ENCODE measurements around the gene LMAN1L.

The LMAN1L gene

DNA sequence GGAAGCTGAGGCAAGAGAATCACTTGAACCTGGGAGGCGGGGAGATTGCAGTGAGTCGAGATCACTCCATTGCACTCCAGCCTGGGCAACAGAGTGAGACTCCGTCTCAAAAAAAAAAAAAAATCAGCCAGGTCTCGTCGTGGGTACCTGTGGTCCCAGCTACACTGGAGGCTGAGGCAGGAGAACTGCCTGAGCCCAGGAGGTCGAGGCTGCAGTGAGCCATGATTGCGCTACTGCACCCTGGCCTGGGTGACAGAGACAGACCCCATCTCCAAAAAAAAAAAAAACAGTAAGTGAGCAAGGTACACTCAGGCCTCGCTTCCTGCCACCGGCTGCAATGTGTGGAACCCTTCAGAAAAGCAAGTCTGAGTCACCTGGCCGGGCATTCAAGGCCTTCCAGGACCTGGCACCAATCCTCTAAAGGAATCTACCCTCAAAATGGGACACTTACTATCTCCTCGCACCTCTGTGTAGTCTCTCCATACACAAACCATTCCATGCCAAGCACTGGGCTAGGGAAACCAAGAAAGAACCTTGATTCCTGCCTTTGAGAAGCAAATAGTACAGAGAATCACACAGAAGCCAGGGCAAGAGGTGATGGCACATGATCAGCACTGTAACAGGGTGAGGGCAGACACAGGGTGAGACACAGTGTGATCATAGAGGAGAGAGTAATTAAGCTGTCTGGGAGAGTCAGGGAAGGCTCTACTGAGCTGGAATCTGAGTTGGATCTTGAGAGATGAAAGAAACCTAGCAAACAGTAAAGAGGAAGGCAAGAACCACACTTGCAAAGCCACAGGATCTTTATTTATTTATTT, 50.8 kb downstream of the LMAN1L start:
- no peak for DNase-seq

DNA sequence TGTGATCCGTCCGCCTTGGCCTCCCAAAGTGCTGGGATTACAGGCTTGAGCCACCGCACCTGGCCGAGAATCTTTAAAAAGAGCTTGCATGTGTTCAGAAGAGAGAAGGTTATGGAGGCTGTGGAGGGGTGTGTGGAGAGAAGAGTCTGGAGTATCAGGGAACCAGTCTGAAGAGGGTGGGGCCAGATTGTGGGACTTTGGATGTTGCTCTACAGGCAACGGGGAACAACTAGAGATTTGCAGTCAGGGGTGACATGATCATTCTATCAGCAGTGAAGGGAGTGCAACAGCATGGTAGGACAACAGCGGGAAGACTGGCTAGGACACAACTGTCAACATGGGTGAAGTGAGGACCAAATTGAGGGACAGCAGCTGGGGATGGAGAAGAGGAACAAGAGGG, 51.7 kb downstream of the LMAN1L start:
- no peak for DNase-seq

DNA sequence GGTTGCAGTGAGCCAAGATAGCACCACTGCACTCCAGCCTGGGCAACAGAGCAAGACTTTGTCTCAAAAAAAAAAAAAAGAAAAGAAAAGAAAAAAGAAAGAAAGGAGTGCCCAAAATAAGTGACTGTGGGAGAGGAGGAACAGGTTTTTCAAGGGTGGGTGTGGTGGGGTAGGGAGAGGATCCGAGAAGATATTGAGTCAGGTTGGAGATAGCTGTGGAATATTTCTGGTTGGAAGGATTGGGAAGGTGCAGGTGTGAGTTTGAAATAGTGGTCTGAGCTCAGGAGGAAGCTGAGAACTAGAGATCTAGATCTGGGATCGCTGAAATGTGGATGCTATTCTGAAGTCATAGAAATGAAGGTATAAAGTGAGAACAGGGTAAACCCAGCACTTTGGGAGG, 52.7 kb downstream of the LMAN1L start:
- DNase-seq, result no peak

DNA sequence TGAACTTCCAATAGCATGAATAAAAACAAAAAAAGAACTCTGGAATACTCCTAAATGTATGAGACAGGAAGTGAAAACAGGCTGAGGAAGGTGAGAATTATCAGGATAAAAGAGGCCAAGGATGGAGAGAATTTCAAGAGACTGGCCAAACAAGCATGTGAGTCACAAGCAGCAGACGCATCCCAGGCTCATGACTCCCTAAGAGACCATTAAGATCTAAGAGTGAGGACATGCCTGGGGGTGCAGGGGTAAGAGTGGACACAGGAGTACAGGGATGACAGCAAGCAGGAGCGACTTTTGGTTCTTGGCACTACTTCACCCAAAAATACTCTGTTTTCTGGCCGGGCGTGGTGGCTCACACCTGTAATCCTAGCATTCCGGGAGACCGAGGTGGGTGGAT, 53.5 kb downstream of the LMAN1L start:
- DNase-seq, result no peak

DNA sequence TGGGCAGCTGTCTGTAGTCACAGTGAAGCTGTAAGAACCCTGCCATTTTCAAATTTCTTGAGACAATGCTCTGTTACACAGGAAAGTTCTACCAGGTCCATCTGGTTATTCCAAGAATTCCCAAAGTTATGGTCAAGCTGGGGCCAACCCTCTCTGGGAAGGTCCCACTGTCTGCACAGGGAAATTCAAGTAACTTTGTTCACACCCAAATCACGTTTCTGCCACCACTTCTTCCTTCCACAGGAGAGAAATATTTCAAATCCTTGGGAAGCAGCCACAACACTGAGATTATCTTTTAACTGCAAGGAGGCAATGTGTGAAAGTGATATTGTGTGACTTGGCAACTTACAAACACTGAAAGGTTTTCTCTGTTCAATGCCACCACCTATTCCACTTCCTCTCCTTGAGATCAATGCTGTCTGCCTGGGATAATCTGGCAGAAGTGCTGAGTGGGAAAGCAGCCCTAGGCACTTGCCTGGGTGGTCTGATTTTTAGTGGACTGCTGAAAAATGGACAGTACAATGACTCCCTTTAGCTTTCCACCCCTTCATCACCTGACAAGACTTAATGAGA, 54.9 kb downstream of the LMAN1L start:
- DNase-seq, result no peak

DNA sequence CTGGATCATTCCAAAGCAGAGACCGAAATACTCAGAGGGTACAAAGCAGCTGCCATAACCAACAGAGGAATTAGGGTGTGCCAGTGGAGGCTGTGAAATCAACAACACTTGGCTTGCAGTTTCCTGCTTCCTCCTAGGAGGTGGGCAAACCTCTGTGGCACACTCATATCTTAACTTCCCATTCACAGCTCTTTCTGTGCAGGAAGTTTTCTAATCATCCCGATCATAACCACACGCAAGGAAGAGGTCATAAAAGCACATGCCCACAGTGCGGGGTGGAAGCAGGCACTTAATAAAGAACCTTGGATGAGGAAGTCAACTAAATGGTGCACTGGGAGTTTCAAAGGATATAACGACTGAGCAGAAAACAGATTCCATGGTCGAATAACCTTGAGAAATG, 55.4 kb downstream of the LMAN1L start:
- no peak for DNase-seq

DNA sequence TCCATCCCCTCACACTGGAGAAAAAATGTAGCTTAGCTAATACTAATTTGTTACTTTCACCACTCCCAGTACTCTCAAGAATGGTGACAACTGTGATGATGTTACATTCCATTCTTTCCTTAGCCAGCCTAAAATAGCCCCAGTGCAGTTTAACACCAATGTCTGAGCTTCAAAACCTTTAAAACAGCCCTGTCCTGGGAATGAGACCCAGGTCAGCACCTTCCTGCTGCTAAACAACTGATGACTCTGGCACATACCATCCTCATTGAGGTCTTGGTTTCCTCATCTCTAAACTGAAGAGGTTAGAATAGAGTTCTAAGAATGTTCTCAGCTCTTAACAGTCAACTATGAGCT, 56.7 kb downstream of the LMAN1L start:
- DNase-seq, result no peak

DNA sequence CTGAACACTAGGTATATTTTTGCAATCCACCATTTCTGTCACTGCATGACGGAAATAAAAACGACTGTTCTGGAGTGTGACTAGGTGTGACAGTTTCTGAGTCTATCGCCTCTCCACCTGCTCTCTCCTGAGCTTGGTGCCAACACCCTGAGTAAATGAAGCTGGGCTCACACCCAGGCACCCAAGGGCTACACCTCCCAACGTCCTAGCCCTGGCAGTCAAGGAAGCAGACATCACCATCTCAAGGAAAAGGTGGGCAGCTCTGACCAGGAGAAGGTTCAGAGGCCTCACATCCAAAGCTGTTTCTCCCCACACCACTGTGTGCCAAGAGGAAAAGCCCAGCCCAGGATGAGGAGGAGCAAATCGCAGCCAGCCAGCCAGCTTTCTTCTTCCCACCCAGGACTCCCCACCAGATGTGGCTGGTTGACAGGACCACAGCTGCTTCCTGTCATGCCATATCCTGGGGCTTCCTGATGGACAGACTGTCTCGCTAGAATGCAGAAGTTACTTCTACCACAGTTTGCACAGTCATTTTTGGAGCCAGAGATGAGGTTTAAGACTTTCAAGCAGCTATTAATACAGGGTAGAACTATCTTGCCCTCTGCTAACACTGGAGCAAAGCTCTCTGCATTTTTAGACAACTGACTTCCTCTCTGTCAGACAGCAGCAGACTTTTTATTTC, 57.2 kb downstream of the LMAN1L start:
- DNase-seq, result no peak

DNA sequence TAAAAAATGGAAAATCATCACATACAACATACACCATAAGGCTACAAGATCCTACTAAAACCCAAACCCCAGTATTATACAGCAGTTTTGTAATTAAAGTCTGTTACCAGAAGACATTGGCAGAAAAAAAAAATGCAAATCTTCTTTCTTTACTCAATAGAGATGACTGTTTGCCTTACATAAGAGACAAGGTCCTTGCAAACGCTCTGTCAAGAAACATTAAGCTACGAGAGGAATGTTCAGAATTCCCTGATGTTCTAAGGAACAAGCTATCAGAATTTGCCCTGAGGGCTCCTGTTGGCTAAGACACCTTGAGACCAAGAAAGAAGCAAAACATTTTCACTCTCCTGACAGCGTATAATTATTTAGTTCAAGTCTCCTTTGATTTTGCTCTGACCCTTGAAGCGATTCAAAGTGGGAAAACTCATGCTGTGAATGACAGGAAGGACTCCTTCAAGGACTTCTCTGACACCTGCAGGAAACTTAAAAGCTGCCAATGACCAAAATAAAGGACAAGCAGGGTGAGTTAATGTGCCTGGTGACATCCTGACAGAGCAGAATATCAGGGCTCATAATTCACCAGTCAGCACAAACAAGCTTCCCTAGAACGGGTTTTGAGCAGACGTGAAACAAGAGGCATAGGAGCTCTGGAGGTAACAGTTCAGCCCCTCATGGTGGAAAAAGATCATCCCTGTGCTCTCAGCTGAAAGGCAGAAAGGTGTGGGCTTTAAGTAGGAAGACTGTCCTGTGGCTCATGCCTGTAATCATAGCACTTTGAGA, 58.0 kb downstream of the LMAN1L start:
- DNase-seq, result no peak

DNA sequence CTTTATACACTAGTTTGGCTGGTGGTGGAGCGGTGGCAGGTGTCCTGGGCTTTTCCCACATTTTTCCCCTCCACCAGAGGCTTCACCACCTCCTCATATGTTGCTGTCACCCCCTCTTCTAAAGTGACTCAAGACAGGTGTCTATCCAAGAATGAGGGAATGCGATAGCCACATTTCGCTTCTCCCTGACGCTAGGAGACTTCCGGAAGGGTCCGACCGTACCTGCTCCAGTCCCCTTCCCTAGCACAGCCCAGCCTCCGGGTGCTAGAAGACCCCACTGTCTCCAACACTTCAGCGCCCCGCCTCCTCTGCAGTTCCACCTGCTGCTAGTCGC, 60.0 kb downstream of the LMAN1L start:
- DNase-seq, result no peak

DNA sequence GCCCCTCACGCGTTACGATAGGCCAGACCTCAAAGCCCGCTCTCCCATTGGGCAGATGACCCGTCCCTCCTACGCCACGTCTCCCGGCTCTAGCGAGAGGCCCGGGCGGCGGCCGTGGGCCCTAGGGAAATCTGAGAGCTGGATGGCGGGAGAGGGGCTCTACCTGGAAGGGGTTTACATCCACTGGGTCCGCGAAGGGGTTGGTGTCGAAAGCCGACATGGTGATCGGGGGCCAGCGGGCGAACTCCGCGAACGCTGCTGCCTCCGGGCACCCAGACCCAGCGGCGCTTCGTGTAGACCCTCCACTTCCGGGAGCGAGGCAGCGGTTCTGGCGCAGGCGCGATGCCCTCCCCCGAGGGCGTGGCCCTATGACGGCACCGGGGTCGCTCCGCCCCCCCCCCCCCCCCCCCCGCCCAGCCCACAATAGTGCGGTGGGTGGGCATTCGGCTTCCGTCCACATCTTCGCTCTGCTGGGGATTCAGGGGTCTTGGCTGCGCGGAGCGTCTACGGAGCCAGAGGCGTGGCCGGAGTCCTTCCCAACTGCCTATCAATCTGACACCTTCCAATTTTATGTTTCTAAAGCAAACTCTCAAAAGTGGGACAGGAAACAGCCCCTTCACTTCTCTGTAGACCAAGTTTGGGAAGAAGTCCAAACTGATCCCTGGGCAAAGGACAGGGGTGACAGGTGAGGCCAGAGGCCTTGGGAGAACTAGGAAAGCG, 60.6 kb downstream of the LMAN1L start, which contains the start of gene SCAMP2:
Gene SCAMP2, minus strand, starts transcription at position 330 of the 720 bp plus-strand sequence. Its CDS starts 110 bp downstream, at position 220.
- DNase-seq, result peak; percentile 87

DNA sequence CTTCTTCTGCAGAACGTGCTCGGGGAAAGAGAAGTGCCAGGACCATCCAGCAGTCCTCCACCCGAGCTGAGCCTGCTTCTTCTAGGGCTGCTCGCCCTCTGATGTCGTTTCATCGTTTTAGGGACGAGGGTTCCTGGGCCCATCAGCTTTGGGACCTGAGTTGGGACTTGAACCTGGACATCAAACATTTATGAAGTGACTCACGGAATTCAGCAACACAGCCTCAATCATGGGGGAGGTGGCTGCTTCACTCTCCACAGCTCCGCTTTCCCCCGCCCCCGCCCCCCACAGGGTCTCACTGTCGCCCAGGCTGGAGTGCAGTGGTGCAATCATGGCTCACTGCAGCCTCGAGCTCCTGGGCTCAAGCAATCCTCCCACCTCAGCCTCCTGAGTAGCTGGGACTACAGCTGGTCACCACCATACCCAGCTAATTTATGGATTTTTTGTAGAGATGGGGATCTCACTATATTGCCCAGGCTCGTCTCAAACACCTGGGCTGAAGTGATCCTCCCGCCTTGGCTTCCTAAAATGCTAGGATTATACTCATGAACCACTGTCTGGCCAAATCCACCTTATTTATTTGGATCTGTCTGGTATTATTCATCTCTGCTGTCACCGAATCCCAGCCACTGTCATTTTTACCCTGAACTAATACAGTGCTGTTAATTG, 61.3 kb downstream of the LMAN1L start:
- peak; percentile 24 for DNase-seq

All from COR-L47 (cell line).